Thyroid gland (tissue), 4 donors: ENCODE measurements around the gene MYOG. TPM values are rescaled to one million over a fixed set of nuclear protein-coding genes. Genes with fewer than 3 reads are reported as not detected.

Experiments used
- DNase-seq, 2 donors: peaks; one replicate each; pipeline ENCODE4 v3.0.0-alpha.2; 2019
- H3K27ac ChIP-seq, 3 donors: fragments of 200-600 bp; sonication (generic); 1 replicate in 2 of 3; 2 replicates in 1 of 3; pipeline ENCODE4 v1.5.1; 2016 to 2019; ENCODE audit warnings: mild to moderate bottlenecking in 1 of 3, moderate library complexity in 1 of 3
- H3K27me3 ChIP-seq: fragments of 200-600 bp; sonication (generic); one replicate; pipeline ENCODE4 v1.5.1; 2019
- H3K36me3 ChIP-seq, 2 donors: fragments of 200-600 bp; sonication (generic); one replicate each; pipeline ENCODE4 v1.5.1; 2016 to 2019
- H3K4me1 ChIP-seq, 2 donors: fragments of 200-600 bp; sonication (generic); one replicate each; pipeline ENCODE4 v1.5.1; 2017 to 2019
- H3K4me3 ChIP-seq, 3 donors: fragments of 200-600 bp; sonication (generic); replicated peaks in 1 of 3; 1 replicate in 2 of 3; 2 replicates in 1 of 3; pipeline ENCODE4 v1.5.1; 2016; ENCODE audit warnings: mild to moderate bottlenecking in 1 of 3
- H3K9me3 ChIP-seq: fragments of 200-600 bp; sonication (generic); one replicate; pipeline ENCODE4 v1.5.1; 2017
- CTCF ChIP-seq, 6 experiments: fragments of 200-600 bp in 3 of 6; fragments of 450-650 bp in 3 of 6; sonication (generic) in 3 of 6; IDR thresholded peaks; one replicate each; pipeline ENCODE4 v1.5.1; 2016 to 2019; ENCODE audit warnings: antibody characterized with exemption in 6 of 6, mild to moderate bottlenecking in 2 of 6, inconsistent platforms in 1 of 6, moderate library complexity in 1 of 6
- POLR2A ChIP-seq, 2 donors: fragments of 450-650 bp; IDR thresholded peaks; one replicate each; pipeline ENCODE4 v1.6.1; 2017; ENCODE audit warnings: antibody characterized with exemption in 2 of 2, mild to moderate bottlenecking in 2 of 2, moderate library complexity in 1 of 2
- WGBS, 2 donors: methylation state at CpG; one replicate each; pipeline ENCODE4 v1.1.5; 2017; 5-methylcytosine and 5-hydroxymethylcytosine counted together
- intact Hi-C: fragments of 100-400 bp; cut with DNase I; formaldehyde crosslinking; loops from one replicate; pipeline ENCODE4 v1.15.1; 2023
- total RNA-seq, 4 donors: library from RNA; depleted of rRNA; stranded (reverse); fragments of >200 nt; gene quantifications; one replicate each; pipeline ENCODE4 v1.2.3, GENCODE V29; 2016

Gene MYOG
- total RNA-seq, 4 donors from 2014 or later: not detected

GRCh38 chr1:203074610-203075009, 11.2 kb downstream of the MYOG start:
- Histone ChIP-seq H3K27ac (no peak overlapping the region), H3K4me3 (no peak overlapping the region), H3K9me3 (no peaks in the 10 kb centered on the region), H3K4me1 (peaks cover 3 to 5% of the 10 kb centered on the region in 2 donors), H3K27me3 (no peaks in the 10 kb centered on the region), H3K36me3 (no peaks in the 10 kb centered on the region)
- no peak for TF ChIP-seq POLR2A (IDR thresholded peaks at IDR 0.05)
- no peak for TF ChIP-seq CTCF (IDR thresholded peaks at IDR 0.05)
- no peak for DNase-seq
- intact Hi-C loops: no loop called here

- Histone ChIP-seq H3K36me3 (no peaks in the 10 kb centered on the region), H3K4me3 (no peak overlapping the region), H3K27ac (no peak overlapping the region), H3K9me3 (no peaks in the 10 kb centered on the region), H3K4me1 (peaks cover 3 to 5% of the 10 kb centered on the region in 2 donors), H3K27me3 (no peaks in the 10 kb centered on the region)
- no peak for DNase-seq
- TF ChIP-seq POLR2A (IDR thresholded peaks at IDR 0.05) (no peak), CTCF (IDR thresholded peaks at IDR 0.05) (no peak)
- intact Hi-C loops: no loop called here
- WGBS, 2 donors: 94% methylated on average over 2 of the region's 2 CpGs
Observed at GRCh38 chr1:203073469-203073868, 12.3 kb downstream of the MYOG start.

GRCh38 chr1:203072911-203073310, 12.9 kb downstream of the MYOG start:
- no peak for DNase-seq
- Histone ChIP-seq H3K27ac (no peak overlapping the region), H3K9me3 (no peaks in the 10 kb centered on the region), H3K36me3 (no peaks in the 10 kb centered on the region), H3K27me3 (no peaks in the 10 kb centered on the region), H3K4me3 (no peak overlapping the region), H3K4me1 (peaks cover 3 to 5% of the 10 kb centered on the region in 2 donors)
- 94 to 95% methylated on average over 3 of the region's 3 CpGs for WGBS, 2 donors
- intact Hi-C loops: no loop called here
- TF ChIP-seq POLR2A (IDR thresholded peaks at IDR 0.05): no peak
- TF ChIP-seq CTCF (IDR thresholded peaks at IDR 0.05): no peak

GRCh38 chr1:203072002-203072602, 13.7 kb downstream of the MYOG start:
- Histone ChIP-seq H3K9me3 (no peaks in the 10 kb centered on the region), H3K4me1 (peaks cover 3 to 5% of the 10 kb centered on the region in 2 donors), H3K27me3 (no peaks in the 10 kb centered on the region), H3K4me3 (no peak overlapping the region), H3K27ac (no peak overlapping the region), H3K36me3 (no peaks in the 10 kb centered on the region)
- intact Hi-C loops: no loop called here
- 86 to 93% methylated on average over 7 of the region's 7 CpGs for WGBS, 2 donors
- DNase-seq: no peak
- no peak for TF ChIP-seq CTCF (IDR thresholded peaks at IDR 0.05)
- TF ChIP-seq POLR2A (IDR thresholded peaks at IDR 0.05): no peak

- no peak for DNase-seq
- Histone ChIP-seq H3K9me3 (no peaks in the 10 kb centered on the region), H3K4me3 (no peak overlapping the region), H3K4me1 (no peaks in the 10 kb centered on the region), H3K27ac (no peak overlapping the region), H3K36me3 (no peaks in the 10 kb centered on the region), H3K27me3 (no peaks in the 10 kb centered on the region)
- WGBS, 2 donors: 60 to 61% methylated on average over 4 of the region's 4 CpGs
- intact Hi-C loops: no loop called here
- no peak for TF ChIP-seq POLR2A (IDR thresholded peaks at IDR 0.05)
- no peak for TF ChIP-seq CTCF (IDR thresholded peaks at IDR 0.05)
Observed at GRCh38 chr1:203069030-203069747, 16.6 kb downstream of the MYOG start.
